ENCODE results near the gene RAPGEF1.

DNA sequence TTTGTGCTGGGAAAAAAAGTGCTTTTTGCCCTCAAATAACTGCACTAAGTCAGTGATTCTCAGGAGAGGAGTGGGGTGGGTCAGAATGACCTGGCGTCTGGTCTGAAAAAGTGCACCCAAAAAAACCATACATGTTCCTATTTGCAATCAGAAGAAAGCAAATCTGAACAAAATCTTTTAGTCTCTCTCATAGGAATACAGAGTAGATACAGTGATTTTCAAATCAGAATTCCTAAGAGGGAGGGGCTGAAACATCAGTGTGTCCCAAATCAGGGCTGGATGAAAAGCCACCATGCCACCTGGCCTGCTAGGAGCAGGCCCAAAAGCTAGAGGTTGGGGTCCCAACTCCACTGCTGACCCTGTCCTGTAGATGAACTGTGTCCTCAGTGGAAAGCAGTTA, 66.8 kb downstream of the RAPGEF1 start:
- TF ChIP-seq, protein P1, sequence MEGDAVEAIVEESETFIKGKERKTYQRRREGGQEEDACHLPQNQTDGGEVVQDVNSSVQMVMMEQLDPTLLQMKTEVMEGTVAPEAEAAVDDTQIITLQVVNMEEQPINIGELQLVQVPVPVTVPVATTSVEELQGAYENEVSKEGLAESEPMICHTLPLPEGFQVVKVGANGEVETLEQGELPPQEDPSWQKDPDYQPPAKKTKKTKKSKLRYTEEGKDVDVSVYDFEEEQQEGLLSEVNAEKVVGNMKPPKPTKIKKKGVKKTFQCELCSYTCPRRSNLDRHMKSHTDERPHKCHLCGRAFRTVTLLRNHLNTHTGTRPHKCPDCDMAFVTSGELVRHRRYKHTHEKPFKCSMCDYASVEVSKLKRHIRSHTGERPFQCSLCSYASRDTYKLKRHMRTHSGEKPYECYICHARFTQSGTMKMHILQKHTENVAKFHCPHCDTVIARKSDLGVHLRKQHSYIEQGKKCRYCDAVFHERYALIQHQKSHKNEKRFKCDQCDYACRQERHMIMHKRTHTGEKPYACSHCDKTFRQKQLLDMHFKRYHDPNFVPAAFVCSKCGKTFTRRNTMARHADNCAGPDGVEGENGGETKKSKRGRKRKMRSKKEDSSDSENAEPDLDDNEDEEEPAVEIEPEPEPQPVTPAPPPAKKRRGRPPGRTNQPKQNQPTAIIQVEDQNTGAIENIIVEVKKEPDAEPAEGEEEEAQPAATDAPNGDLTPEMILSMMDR (IDR thresholded peaks at IDR 0.05; ENCODE audit: poor library complexity, severe bottlenecking) = no peak
- no peak for TF ChIP-seq POLR2AphosphoS5 (IDR thresholded peaks at IDR 0.05)
- no peak for TF ChIP-seq SMC3 (conservative IDR thresholded peaks at IDR 0.05; ENCODE audit: poor library complexity)
- no peak for TF ChIP-seq EP300 (conservative IDR thresholded peaks at IDR 0.05; ENCODE audit: poor library complexity, severe bottlenecking)
- TF ChIP-seq EZH2 (IDR thresholded peaks at IDR 0.05; ENCODE audit: borderline replicate concordance, insufficient read depth, low read length, poor library complexity, severe bottlenecking) = no peak
- TF ChIP-seq TAF1 (IDR thresholded peaks at IDR 0.05; ENCODE audit: low read depth) = no peak
- TF ChIP-seq, protein P2, sequence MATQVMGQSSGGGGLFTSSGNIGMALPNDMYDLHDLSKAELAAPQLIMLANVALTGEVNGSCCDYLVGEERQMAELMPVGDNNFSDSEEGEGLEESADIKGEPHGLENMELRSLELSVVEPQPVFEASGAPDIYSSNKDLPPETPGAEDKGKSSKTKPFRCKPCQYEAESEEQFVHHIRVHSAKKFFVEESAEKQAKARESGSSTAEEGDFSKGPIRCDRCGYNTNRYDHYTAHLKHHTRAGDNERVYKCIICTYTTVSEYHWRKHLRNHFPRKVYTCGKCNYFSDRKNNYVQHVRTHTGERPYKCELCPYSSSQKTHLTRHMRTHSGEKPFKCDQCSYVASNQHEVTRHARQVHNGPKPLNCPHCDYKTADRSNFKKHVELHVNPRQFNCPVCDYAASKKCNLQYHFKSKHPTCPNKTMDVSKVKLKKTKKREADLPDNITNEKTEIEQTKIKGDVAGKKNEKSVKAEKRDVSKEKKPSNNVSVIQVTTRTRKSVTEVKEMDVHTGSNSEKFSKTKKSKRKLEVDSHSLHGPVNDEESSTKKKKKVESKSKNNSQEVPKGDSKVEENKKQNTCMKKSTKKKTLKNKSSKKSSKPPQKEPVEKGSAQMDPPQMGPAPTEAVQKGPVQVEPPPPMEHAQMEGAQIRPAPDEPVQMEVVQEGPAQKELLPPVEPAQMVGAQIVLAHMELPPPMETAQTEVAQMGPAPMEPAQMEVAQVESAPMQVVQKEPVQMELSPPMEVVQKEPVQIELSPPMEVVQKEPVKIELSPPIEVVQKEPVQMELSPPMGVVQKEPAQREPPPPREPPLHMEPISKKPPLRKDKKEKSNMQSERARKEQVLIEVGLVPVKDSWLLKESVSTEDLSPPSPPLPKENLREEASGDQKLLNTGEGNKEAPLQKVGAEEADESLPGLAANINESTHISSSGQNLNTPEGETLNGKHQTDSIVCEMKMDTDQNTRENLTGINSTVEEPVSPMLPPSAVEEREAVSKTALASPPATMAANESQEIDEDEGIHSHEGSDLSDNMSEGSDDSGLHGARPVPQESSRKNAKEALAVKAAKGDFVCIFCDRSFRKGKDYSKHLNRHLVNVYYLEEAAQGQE (IDR thresholded peaks at IDR 0.05; ENCODE audit: borderline replicate concordance) = no peak
- no peak for TF ChIP-seq MXI1 (conservative IDR thresholded peaks at IDR 0.05; ENCODE audit: poor library complexity, severe bottlenecking)
- TF ChIP-seq RAD21 (conservative IDR thresholded peaks at IDR 0.05) = no peak
